Gastroesophageal sphincter (tissue), 4 donors: ENCODE measurements around the gene JAG2. TPM values are rescaled to one million over a fixed set of nuclear protein-coding genes. Genes with fewer than 3 reads are reported as not detected.

Experiments
- ATAC-seq: fragments of 150-250 bp; one replicate; pipeline ENCODE4 v1.9.1; 2016; ENCODE audit warnings: mild to moderate bottlenecking, moderate library complexity
- H3K27ac ChIP-seq, 4 donors: fragments of 200-600 bp; sonication (generic) in 3 of 4; 1 replicate in 3 of 4; 2 replicates in 1 of 4; pipeline ENCODE4 v1.5.1; 2016 to 2019
- H3K27me3 ChIP-seq: fragments of 200-600 bp; sonication (generic); one replicate; pipeline ENCODE4 v1.5.1; 2019
- H3K36me3 ChIP-seq, 2 donors: fragments of 200-600 bp; sonication (generic); one replicate each; pipeline ENCODE4 v1.5.1; 2019; ENCODE audit warnings: control low read depth in 1 of 2
- H3K4me1 ChIP-seq, 3 donors: fragments of 200-600 bp; sonication (generic); 1 replicate in 2 of 3; 2 replicates in 1 of 3; pipeline ENCODE4 v1.5.1; 2016 to 2019; ENCODE audit warnings: control low read depth in 2 of 3
- H3K4me3 ChIP-seq, 2 donors: fragments of 200-600 bp; sonication (generic); one replicate each; pipeline ENCODE4 v1.5.1; 2019; ENCODE audit warnings: mild to moderate bottlenecking in 1 of 2, moderate library complexity in 1 of 2
- H3K9me3 ChIP-seq, 3 donors: fragments of 200-600 bp; sonication (generic); one replicate each; pipeline ENCODE4 v1.5.1; 2017 to 2019; ENCODE audit warnings: control low read depth in 2 of 3
- CTCF ChIP-seq, 4 experiments: fragments of 200-600 bp in 2 of 4; fragments of 450-650 bp in 2 of 4; sonication (generic) in 1 of 4; IDR thresholded peaks; one replicate each; pipeline ENCODE4 v1.5.1; 2017 to 2019; ENCODE audit warnings: antibody characterized with exemption in 4 of 4, mild to moderate bottlenecking in 2 of 4, moderate library complexity in 2 of 4
- EP300 ChIP-seq: sonication (generic); formaldehyde crosslinking; IDR thresholded peaks from one replicate; pipeline ENCODE4 v1.6.1; 2017; ENCODE audit warnings: antibody characterized with exemption, mild to moderate bottlenecking
- POLR2A ChIP-seq, 2 donors: fragments of 450-650 bp; IDR thresholded peaks; one replicate each; pipeline ENCODE4 v1.6.1; 2017; ENCODE audit warnings: antibody characterized with exemption in 2 of 2, mild to moderate bottlenecking in 2 of 2, moderate library complexity in 1 of 2
- POLR2AphosphoS5 ChIP-seq: sonication (generic); formaldehyde crosslinking; IDR thresholded peaks from one replicate; pipeline ENCODE4 v1.6.1; 2017; ENCODE audit warnings: antibody characterized with exemption
- WGBS, 2 donors: methylation state at CpG; one replicate each; pipeline ENCODE4 v1.1.5; 2018; ENCODE audit warnings: low coverage in 1 of 2; 5-methylcytosine and 5-hydroxymethylcytosine counted together
- total RNA-seq, 4 donors: library from RNA; depleted of rRNA; stranded (reverse); fragments of >200 nt; gene quantifications; one replicate each; pipeline ENCODE4 v1.1.0, GENCODE V29; 2016

JAG2 gene
- total RNA-seq, 4 donors from 2014 or later: 3.7 to 18.8 (median 14.5) TPM

GRCh38 chr14:105173901-105174894 is 5.6 kb upstream of the JAG2 start:
- TF ChIP-seq EP300 (no peak), POLR2AphosphoS5 (no peak), POLR2A (IDR thresholded peaks at IDR 0.05) (no peak), CTCF (IDR thresholded peaks at IDR 0.05) (no peak)
- peaks cover 0 to 24% (median 6%) of the 10 kb centered on the region in 3 donors for H3K4me1 ChIP-seq
- no peak overlapping the region for H3K4me3 ChIP-seq
- WGBS, 2 donors: 74% methylated on average over 4 of the region's 32 CpGs; no CpG with 5 or more reads in 1 of the 2 donors
- H3K27ac ChIP-seq: no peak overlapping the region
- no peaks in the 10 kb centered on the region for H3K36me3 ChIP-seq
- no peaks in the 10 kb centered on the region for H3K9me3 ChIP-seq
- ATAC-seq: no peak
- peaks cover 18% of the 10 kb centered on the region for H3K27me3 ChIP-seq

GRCh38 chr14:105173145-105173544 is 4.6 kb upstream of the JAG2 start:
- no peaks in the 10 kb centered on the region for H3K9me3 ChIP-seq

GRCh38 chr14:105172476-105172875 is 3.9 kb upstream of the JAG2 start:
- 46 to 86% methylated on average over 1 to 2 of the region's 7 CpGs for WGBS, 2 donors
- H3K4me3 ChIP-seq: no peak overlapping the region
- H3K36me3 ChIP-seq: no peaks in the 10 kb centered on the region
- peaks cover 29% of the 10 kb centered on the region for H3K27me3 ChIP-seq
- TF ChIP-seq CTCF (IDR thresholded peaks at IDR 0.05): no peak
- no peak for TF ChIP-seq POLR2A (IDR thresholded peaks at IDR 0.05)
- TF ChIP-seq POLR2AphosphoS5: no peak
- TF ChIP-seq EP300: no peak
- no peak overlapping the region for H3K27ac ChIP-seq
- peaks cover 0 to 36% (median 10%) of the 10 kb centered on the region in 3 donors for H3K4me1 ChIP-seq
- H3K9me3 ChIP-seq: no peaks in the 10 kb centered on the region
- no peak for ATAC-seq

More at GRCh38 chr14:105173145-105173544, 4.6 kb upstream of the JAG2 start:
- no peak overlapping the region for H3K27ac ChIP-seq
- H3K36me3 ChIP-seq: no peaks in the 10 kb centered on the region
- WGBS, 2 donors: 87% methylated on average over 3 of the region's 13 CpGs; no CpG with 5 or more reads in 1 of the 2 donors
- no peak for ATAC-seq
- H3K27me3 ChIP-seq: peaks cover 22% of the 10 kb centered on the region
- H3K4me1 ChIP-seq: peaks cover 0 to 30% (median 6%) of the 10 kb centered on the region in 3 donors
- H3K4me3 ChIP-seq: no peak overlapping the region
- TF ChIP-seq POLR2A (IDR thresholded peaks at IDR 0.05) (no peak), POLR2AphosphoS5 (no peak), CTCF (IDR thresholded peaks at IDR 0.05) (no peak), EP300 (no peak)

- Histone ChIP-seq H3K4me1 (peaks cover 0 to 46% (median 16%) of the 10 kb centered on the region in 3 donors), H3K4me3 (no peak overlapping the region), H3K27me3 (peaks cover 43% of the 10 kb centered on the region), H3K9me3 (no peaks in the 10 kb centered on the region), H3K36me3 (no peaks in the 10 kb centered on the region), H3K27ac (no peak overlapping the region)
- no peak for ATAC-seq
- 60% methylated on average over 1 of the region's 19 CpGs; no CpG with 5 or more reads in 1 of the 2 donors for WGBS, 2 donors
- TF ChIP-seq POLR2AphosphoS5: no peak
- TF ChIP-seq POLR2A (IDR thresholded peaks at IDR 0.05): no peak
- TF ChIP-seq CTCF (IDR thresholded peaks at IDR 0.05): no peak
- no peak for TF ChIP-seq EP300
Observed at GRCh38 chr14:105171004-105171673, 2.6 kb upstream of the JAG2 start.
